ENCODE results near the gene TGFBR1. TPM values are rescaled to one million over a fixed set of nuclear protein-coding genes. Genes with fewer than 3 reads are reported as not detected.
A peak's percentile ranks its signal among the peaks of the same experiment; 100 is the strongest.

Gene TGFBR1
- total RNA-seq, 1 donor from 2014 or later, result 78.8 TPM

GRCh38 chr9:99130069-99130468 lies 25.2 kb downstream of the TGFBR1 start:
- H3K27me3 ChIP-seq (ENCODE audit: low read depth), result no peaks in the 10 kb centered on the region
- TF ChIP-seq CTCF (IDR thresholded peaks at IDR 0.05), result no peak
- H3K9me3 ChIP-seq, result no peaks in the 10 kb centered on the region
- H3K27ac ChIP-seq, result no peak overlapping the region
- H3K36me3 ChIP-seq, result peaks cover 18% of the 10 kb centered on the region
- no peak overlapping the region for H3K4me3 ChIP-seq
- intact Hi-C loops (cut with DNase I), result no loop called here
- DNase-seq (no peak), ATAC-seq (peak in 1 of 2 donors; percentile 11)
- H3K4me1 ChIP-seq, result peaks cover 22% of the 10 kb centered on the region

- TF ChIP-seq CTCF (IDR thresholded peaks at IDR 0.05), result no peak
- no peak for ATAC-seq
- H3K27ac ChIP-seq, result no peak overlapping the region
- H3K9me3 ChIP-seq, result no peaks in the 10 kb centered on the region
- no peak overlapping the region for H3K4me3 ChIP-seq
- H3K27me3 ChIP-seq (ENCODE audit: low read depth), result no peaks in the 10 kb centered on the region
- peaks cover 27% of the 10 kb centered on the region for H3K36me3 ChIP-seq
- intact Hi-C loops (cut with DNase I), result no loop called here
- H3K4me1 ChIP-seq, result peaks cover 34% of the 10 kb centered on the region
- no peak for DNase-seq
Measured at GRCh38 chr9:99133145-99133544, 28.2 kb downstream of the TGFBR1 start.

DNA sequence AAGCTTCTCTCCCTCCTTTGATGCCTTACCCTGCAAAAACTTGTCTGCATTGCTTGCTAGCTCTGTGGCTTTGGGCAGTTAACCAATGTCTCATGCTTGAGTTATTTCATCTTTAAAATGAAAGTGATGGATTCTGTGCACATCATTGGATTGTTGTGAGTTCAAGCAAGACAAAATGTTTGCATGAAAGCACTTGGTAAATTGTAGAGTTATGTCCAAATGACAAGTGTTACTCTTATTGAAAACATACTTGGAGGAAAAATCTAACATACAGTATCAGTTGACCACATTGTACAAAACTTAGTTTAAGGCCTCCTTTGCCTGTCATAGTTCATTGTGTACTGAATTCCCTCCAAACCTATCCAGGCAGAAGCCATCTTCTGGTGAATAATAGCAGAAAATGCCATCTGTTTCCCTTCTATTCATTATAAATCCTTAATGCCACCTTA lies 30.0 kb downstream of the TGFBR1 start:
- H3K27ac ChIP-seq, result no peak overlapping the region
- no peaks in the 10 kb centered on the region for H3K27me3 ChIP-seq (ENCODE audit: low read depth)
- peaks cover 24% of the 10 kb centered on the region for H3K4me1 ChIP-seq
- DNase-seq, result no peak
- no peak overlapping the region for H3K4me3 ChIP-seq
- peaks cover 34% of the 10 kb centered on the region for H3K36me3 ChIP-seq
- TF ChIP-seq CTCF (IDR thresholded peaks at IDR 0.05), result no peak
- no peak for ATAC-seq
- H3K9me3 ChIP-seq, result no peaks in the 10 kb centered on the region
- intact Hi-C loops (cut with DNase I), result no loop called here

- no peaks in the 10 kb centered on the region for H3K9me3 ChIP-seq
- H3K4me3 ChIP-seq, result no peak overlapping the region
- H3K27ac ChIP-seq, result no peak overlapping the region
- ATAC-seq, result no peak
- DNase-seq, result no peak
- peaks cover 27% of the 10 kb centered on the region for H3K4me1 ChIP-seq
- TF ChIP-seq CTCF (IDR thresholded peaks at IDR 0.05), result no peak
- intact Hi-C loops (cut with DNase I), result no loop called here
- no peaks in the 10 kb centered on the region for H3K27me3 ChIP-seq (ENCODE audit: low read depth)
- H3K36me3 ChIP-seq, result peaks cover 34% of the 10 kb centered on the region
Measured at GRCh38 chr9:99135456-99135855, 30.5 kb downstream of the TGFBR1 start.

GRCh38 chr9:99137225-99137624 lies 32.3 kb downstream of the TGFBR1 start:
- Histone ChIP-seq H3K4me1 (peaks cover 30% of the 10 kb centered on the region), H3K36me3 (peaks cover 41% of the 10 kb centered on the region), H3K9me3 (no peaks in the 10 kb centered on the region), H3K27me3 (ENCODE audit: low read depth) (no peaks in the 10 kb centered on the region), H3K4me3 (no peak overlapping the region), H3K27ac (no peak overlapping the region)
- intact Hi-C loops (cut with DNase I), result no loop called here
- no peak for TF ChIP-seq CTCF (IDR thresholded peaks at IDR 0.05)
- DNase-seq (no peak), ATAC-seq (peak; percentile 54 to 59)

GRCh38 chr9:99137891-99138290 lies 33.0 kb downstream of the TGFBR1 start:
- H3K27me3 ChIP-seq (ENCODE audit: low read depth), result no peaks in the 10 kb centered on the region
- H3K4me1 ChIP-seq, result peaks cover 30% of the 10 kb centered on the region
- TF ChIP-seq CTCF (IDR thresholded peaks at IDR 0.05), result no peak
- no peak for ATAC-seq
- H3K36me3 ChIP-seq, result peaks cover 41% of the 10 kb centered on the region
- H3K4me3 ChIP-seq, result no peak overlapping the region
- no peaks in the 10 kb centered on the region for H3K9me3 ChIP-seq
- no peak overlapping the region for H3K27ac ChIP-seq
- DNase-seq, result no peak
- intact Hi-C loops (cut with DNase I), result no loop called here
